HG02943 (cell line): ENCODE measurements around the gene C6orf15.

Experiments
- ATAC-seq: cut with Tn5 transposase; IDR thresholded peaks from one replicate; pipeline ENCODE4 v1.9.1; 2021; ENCODE audit warnings: mild to moderate bottlenecking, low read depth, moderate library complexity; ENCODE audit not compliant: unreplicated experiment

C6orf15 gene

DNA sequence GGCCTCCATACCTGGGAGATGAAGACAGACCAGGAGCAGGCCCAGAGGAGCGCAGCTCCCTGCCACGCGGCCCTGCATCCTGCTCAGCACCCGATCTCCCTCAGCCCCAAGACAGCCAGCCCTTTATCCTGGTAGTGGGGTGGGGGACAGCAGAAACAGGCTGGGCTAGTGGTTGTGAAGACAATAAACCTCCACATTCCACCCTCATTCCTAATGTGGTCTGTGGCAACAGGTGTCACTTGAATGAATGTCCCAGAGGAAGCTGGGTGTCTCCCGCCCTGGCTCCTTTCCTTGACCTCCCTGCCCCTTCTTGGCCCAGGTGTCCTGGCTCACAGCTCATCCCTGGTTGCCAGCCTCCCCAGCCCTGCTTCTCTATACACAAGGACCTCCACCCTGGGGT lies at the start of gene C6orf15:
TSS of gene C6orf15 (minus strand) at position 98 of the 400 bp plus-strand sequence. CDS start at position 78, 20 bp downstream.
- no peak for ATAC-seq

DNA sequence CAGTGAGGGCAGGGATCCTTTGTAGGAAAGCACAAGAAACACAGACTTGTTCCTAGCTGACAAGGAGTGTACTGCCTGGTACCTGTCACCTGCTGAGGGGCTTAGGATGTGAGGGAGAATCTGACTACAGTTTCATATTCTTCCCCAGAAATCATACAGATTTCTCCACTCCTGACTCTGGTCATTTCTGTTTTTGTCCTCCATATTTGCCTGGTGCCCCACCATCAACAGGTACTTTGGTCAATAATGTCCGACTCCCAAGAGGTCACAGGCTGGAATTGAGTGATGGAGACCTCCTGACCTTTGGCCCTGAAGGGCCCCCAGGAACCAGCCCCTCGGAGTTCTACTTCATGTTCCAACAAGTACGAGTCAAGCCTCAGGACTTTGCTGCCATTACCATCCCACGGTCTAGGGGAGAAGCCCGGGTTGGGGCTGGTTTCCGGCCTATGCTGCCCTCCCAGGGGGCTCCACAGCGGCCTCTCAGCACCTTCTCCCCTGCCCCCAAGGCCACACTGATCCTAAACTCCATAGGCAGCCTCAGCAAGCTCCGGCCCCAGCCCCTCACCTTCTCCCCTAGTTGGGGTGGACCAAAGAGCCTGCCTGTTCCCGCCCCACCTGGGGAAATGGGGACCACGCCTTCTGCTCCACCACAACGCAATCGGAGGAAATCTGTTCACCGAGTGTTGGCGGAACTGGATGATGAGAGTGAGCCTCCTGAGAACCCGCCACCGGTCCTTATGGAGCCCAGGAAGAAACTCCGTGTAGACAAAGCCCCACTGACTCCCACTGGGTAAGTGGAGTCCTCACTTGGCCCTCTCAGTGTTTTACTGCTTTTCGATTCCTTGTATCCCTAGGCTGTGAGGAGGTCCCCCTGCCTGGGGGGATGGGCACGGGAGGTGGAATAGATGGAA lies 49.1 kb upstream of the C6orf15 start:
- ATAC-seq = no peak

DNA sequence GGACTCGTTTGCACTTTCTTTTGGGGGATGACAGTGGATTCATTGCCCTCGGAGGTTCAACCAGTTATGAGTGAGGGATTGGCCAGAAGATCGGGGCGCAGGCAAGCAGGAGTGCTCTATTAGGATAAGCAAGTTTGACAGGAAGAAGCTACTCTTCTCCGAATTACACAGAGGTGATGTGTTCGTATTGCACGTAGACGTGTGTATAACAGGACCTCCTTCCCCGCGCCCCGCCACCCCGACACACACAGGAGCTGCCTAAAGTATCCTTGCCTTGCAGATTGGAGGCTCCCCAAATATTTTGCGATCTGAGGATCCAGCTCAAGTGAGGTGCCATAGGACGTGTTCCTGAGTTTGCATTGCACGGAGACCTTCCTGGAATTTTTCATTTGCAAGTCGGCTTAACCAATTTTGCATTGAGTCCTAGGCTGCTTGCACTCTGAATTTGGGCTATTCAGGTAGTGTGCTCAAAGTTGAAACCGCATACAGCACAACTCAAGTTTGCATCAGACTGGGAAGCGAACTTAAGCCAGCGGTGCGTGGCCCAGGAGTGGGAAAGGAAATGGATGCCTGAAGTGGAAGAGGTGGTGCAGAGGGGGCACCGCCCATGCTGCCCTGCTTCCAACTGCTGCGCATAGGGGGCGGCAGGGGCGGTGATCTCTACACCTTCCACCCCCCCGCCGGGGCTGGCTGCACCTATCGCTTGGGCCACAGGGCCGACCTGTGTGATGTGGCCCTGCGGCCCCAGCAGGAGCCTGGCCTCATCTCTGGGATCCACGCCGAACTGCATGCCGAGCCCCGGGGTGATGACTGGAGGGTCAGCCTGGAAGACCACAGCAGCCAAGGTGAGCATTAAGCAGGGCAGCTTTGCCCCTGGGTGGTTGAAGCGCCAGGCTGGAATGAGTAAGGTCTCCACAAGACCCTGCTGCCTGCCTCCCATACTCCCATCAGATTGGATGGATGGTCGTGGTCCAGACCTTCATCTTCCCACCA lies 46.8 kb upstream of the C6orf15 start:
- ATAC-seq = peak; percentile 2

DNA sequence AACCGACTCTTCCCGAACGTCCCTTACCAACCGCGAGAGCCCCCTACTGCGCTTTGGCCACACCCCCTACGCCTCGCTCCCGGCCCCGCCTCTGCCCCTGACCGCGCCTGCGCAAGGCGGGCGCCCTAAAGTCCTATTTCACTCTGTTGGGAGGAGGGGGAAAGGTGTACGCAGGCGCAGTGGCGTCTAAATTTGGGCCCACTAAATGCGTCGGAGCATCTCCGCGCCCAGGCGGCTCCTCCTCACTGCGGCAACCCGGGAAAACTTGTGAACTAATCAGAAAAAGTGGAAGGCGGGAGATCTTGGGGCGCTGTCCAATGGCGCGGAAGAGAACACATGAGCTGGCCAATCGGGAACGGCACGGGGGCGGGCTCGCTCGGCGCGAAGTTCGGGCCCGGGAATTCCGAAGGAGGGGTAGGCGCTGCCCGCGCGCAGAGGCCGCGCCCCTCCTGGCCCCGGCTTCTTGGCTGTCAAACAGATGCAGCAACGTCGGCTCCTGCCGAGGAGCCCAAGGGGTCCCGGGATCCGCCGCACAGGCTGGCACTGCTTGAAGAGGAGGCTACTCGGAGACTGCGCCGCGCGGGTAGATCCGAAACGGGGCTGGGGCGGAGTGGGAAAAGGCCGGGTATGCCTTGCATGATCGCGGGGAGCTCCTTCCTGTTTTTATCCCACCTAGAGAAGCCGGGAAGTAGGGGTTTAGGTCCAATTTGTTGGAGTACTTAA lies 45.9 kb upstream of the C6orf15 start, which contains the start of gene TCF19:
TSS of gene TCF19 (plus strand) at position 450 of the 723 bp plus-strand sequence. CDS start 881 bp downstream, outside the sequence.
- peak; percentile 60 for ATAC-seq

DNA sequence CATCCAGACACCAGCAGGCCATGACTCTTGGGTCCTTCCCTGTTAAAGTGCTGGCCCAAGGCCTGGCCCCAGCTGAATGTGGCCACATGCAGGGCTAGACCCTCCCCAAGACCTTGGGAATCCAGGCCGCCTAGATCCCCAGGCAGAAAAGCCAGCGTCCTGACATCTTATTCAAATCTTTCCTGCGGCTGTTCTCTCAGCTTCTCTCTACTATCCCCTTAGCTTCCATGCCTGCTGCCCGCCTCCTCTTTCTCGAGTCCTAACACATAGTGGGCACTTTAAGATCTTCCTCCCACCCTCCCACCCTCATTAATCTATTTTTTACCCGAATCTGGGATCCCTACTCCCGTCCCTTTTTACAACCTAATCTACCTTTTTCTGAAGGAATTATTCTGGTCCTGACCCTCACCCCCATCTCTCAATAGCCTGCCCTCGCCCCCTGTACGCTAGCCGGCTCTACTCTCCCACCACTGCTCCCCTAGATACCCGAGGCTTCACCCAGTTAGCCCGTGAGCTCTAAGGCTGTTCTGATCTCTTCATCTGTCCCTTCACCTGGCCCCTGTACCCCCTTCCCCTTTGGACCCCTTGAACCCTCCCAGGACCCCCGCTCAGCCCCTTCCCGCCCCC lies 45.3 kb upstream of the C6orf15 start, which contains the start of gene CCHCR1:
TSS of gene CCHCR1 (minus strand) at position 290 of the 627 bp plus-strand sequence. CDS start at position 88, 202 bp downstream.
- ATAC-seq = no peak

DNA sequence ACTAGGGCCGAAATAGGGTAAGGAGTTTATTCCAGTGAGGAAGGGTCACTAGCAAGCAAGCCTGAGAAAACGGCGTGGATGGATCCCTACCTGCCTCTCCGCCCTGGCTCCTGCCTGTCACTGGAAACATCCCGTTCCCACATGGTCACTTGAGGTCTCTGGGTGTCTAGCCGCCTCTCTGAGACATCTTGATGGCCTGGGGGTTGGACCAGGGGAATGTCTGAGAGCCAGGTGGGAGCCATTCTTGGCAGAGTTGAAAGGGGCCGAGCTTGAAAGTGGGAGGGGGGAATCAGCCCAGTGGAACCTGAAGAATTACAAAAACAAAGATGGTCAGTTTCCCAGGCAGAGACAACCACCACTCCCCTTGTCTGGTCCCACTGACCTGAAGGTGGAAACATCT lies 44.3 kb upstream of the C6orf15 start:
- ATAC-seq = no peak

DNA sequence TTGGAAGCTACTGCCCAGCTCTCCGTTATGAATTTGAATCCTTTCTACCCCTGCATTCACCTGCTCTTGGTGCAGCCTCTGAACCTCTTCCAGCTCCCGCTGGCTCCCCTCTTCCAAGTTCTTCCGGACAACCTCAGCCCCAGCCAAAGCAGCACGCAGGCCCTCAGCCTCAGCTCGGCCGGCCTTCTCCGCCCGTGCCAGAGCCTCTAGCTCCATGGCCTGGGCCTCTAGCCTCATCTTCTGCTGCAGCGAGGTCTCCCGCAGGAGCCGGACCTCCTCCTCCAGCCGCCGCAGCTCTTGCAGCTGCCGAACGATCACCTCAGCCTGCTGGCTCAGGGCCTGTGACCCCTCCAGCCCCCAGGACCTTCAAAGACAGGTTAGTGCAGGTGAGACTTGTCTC lies 42.1 kb upstream of the C6orf15 start:
- no peak for ATAC-seq

DNA sequence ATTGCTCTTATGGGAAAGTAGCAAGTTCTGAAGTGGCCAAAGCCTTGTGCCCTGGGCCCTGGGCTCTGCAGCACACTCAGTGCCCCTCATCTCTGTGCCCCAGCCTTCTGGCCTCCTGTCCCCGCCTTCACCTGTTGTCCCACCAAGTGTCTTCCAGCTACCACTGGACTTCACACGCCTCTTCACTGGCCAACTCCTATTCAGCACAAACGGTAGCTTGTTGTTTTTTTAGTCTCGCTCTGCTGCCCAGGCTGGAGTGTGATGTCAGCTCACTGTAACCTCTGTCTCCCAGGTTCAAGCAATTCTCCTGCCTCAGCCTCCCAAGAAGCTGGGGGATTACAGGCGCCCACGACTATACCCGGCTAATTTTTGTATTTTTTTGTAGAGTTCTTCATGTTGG lies 40.4 kb upstream of the C6orf15 start:
- ATAC-seq = no peak

DNA sequence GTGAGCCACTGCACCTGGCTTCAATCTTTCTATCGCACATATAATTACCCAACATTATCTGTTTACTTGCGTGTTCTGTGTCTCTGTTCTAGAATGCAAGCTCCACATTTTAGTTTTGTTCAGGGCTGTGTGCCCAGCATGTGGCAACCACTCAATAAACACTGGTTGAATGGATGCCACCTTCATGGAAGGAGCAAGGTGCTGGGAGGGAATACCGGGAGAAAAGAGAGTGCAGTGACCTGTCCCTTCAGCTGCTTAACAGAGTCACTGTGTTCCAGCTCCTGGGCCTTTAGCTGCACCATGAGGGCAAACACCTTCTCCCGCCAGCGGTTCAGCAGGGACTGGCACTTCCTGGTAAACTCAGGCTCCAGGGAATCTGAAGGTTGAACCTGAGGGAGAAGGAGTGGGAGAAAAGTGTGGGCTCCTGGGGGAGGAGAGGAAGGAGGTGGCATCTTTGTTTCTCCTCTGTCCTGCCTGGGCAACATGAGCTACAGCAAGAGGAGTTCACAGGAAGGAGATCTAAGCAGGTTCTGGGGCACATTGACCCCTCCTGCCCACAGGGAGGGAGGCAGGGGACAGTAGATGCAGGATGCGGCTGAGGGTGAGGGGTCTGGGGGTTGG lies 37.6 kb upstream of the C6orf15 start:
- ATAC-seq = no peak

DNA sequence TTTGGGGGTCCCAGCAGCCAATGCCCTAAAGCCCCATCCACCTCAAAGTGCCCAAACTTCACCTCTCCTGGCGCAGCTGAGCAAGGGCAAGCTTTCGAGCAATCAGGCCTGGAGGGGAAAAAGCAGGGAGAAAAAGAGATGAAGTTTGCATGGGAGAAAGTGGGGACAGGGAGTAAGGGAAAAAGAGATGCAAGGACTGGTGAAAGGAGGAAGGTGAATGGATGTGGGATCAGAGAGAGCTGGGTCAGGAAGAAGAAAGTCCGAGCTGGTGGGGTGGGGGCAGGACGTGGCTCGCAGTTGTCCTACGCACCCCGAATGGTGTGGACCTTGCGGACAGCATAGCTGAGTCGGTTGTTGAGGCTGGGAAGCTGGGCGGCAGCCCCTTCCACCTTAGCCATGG lies 33.0 kb upstream of the C6orf15 start:
- no peak for ATAC-seq

DNA sequence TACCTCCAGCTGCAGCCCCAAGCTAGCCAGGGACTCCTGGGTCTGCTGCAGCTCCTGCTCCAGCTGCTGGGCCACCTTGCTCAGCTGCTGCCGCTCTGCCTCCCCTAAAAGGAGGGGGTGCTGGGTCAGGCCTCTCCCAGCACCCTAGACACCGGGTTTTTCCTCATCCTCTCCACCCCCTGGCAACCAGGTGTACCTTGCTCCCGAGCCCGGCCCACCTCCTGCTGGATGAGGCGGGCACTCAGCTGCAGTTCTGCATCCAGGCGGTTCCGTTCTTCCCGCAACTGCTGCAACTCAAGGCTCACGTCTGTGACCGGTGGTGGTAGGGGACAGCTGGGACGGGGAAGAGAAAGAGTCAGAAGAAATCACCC lies 32.6 kb upstream of the C6orf15 start:
- no peak for ATAC-seq

DNA sequence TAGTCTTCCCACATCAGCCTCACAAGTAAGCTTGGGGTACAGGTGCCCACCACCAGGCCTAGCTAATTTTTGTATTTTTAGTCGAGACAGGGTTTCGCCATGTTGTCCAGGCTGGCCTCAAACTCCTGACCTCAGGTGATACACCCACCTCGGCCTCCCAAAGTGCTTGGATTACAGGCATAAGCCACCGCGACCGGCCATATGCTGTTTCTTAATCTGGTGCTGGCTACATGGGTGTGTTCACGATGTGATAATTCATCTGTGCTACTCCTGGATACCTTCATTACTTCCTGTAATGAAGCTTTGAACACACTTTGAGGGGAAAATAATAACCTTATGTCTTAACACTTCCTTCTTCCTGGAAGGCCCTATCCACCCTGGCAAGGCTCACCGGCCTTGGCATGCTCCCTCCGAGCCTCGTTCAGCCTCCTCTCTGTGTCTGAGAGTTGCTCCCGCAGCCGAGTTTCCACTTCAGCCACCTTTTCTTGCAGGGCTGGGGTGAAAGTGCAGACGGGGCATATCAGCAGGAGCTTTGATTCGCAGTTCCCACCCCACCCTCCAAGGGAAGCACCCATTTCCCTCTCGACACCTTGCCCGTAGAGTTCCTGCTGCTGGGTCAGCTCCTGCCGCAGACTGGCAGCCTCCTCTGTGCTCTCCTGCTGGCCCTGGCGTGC lies 32.1 kb upstream of the C6orf15 start:
- ATAC-seq = no peak

DNA sequence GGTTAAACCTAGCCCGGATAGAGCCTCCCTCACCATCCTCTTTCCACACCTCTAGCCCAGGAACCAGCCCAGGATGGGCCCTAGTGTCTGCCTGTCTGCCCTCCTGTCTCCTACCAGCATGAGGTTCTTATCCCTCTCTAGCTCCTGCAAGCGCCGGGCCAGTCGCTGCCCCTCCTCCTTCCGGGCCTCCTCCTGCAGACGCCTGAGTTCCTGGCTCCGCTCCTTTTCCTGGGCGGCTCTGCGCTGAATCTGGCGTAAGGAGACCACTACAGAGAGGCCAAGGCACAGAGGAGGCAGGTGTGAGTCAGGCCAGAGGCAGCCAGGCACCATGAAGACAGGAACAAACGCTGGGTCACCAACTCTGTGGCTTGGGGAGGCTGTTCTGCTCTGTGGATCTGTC lies 30.8 kb upstream of the C6orf15 start:
- no peak for ATAC-seq

DNA sequence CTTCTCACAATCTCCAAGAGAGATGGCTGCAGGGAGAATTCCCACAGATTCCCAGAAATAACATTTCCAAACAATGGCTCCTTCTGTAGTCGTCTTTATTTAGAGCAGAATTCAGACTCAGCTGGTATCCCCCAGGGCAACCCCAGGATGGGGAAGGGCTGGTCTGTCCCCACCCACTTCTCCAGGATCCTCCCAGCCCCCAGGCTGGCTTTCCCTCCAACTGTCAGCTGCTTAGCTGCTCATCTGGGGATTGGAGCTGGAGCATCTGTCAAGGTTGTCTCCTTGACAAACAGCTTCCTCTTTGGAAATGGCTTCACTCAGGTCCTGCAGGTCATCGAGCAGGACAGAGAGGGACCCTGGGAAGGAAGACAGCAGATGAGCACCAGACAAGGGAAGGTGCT lies 30.0 kb upstream of the C6orf15 start:
- no peak for ATAC-seq

DNA sequence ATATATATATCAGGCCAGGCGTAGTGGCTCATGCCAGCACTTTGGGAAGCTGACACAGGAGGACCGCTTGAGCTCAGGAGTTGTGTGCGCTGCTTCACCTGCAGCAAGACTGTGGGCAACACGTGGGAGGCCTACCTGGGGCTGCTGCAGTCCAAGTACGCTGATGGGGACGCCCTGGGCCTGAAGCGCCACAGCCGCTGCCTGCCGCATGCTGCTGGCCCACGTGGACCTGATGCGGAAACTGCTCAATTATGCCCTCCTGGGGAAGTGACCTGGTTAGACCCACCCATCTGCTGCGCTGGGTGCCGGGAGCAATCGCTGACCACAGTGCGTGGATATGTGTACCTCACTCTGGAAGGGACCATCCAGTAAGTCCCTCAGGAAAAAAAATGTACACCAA lies 28.3 kb upstream of the C6orf15 start:
- ATAC-seq = no peak

DNA sequence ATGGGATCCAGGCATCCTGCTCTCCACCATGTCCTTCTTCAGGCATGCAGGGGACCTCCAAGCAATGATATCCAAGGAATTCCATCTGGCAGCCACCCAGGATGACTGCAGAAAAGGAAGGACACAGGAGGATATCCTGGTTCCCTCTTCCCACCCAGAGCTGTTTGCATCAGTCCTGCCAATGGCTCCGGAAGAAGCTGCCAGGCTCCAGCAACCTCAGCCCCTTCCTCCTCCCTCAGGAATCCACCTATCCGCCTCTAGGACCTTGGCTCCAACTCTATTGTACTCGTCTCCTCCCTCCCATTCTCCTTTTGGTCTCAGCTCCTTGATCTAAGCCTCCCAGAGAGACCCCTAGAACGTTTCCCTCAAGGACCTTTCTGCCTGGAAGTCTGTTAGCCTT lies 27.2 kb upstream of the C6orf15 start:
- ATAC-seq = no peak

DNA sequence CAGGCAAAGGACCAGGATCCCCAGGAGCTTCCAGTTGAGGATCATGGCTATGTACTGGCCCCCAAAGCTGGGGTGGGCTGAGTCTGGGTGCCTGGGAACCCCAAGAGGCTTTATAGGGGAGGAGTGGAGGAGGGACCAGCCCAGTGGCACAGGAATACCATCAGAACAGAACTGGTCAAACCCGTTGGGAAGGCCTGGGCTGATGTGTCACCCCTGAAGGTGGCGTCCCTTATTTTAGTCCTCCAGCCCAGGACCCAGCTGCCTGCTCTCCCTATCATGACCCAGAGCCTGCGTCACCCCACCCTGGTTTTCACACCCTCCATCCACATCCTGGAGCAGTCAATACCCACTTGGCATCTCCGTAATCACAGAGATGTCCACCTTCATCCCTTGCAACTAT lies 26.6 kb upstream of the C6orf15 start, which contains the start of gene PSORS1C2:
TSS of gene PSORS1C2 (minus strand) at position 85 of the 400 bp plus-strand sequence. CDS start at position 45, 40 bp downstream.
- no peak for ATAC-seq

DNA sequence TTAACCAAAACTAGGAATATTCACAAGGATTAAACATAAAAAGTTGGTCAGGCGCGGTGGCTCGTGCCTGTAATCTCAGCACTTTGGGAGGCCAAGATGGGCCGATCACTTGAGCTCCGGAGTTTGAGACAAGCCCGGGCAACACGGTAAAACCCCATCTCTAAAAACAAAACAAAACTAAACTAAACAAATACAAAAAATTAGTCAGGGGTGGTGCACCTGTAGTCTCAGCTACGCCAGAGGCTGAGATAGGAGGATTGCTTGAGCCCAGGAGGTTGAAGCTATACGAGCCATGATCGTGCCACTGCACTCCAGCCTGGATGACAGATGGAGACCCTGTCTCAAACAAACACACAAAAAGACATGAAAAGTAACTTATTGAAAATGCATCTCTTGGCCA lies 23.3 kb upstream of the C6orf15 start:
- no peak for ATAC-seq

DNA sequence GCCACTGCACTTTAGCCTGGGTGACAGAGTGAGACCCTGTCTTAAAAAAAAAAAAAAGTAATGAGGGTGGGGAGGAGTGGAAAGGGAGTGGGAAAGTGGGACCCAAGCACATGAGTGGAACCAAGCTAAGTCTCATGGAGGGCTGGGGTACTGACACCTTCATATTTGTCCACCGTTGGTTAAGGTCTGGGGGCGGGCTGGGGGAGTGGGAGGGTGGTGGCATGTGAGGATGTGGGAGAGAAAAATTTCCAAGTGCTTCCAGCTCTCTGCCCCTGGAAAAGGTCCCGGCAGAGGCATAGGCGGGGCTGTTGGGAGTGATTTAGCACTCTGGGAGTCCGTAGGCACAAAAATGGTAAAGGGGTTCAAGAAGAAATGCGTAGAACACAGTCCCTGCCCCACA lies 20.4 kb upstream of the C6orf15 start:
- ATAC-seq = no peak
